22Rv1 (cell line): ENCODE data around the gene DOCK8.

Experiments used
- H3K27ac ChIP-seq: fragments of 450-650 bp; 2 replicates; pipeline ENCODE4 v1.5.1; 2017
- ZFX ChIP-seq: fragments of 450-650 bp; IDR thresholded peaks from 2 replicates; pipeline ENCODE4 v1.6.1; 2017; ENCODE audit warnings: antibody characterized with exemption, borderline replicate concordance
- TF ChIP-seq, protein P1 (sequence below): fragments of 450-650 bp; IDR thresholded peaks from 2 replicates; pipeline ENCODE4 v1.5.1; 2017; ENCODE audit warnings: mild to moderate bottlenecking

DOCK8 gene

DNA sequence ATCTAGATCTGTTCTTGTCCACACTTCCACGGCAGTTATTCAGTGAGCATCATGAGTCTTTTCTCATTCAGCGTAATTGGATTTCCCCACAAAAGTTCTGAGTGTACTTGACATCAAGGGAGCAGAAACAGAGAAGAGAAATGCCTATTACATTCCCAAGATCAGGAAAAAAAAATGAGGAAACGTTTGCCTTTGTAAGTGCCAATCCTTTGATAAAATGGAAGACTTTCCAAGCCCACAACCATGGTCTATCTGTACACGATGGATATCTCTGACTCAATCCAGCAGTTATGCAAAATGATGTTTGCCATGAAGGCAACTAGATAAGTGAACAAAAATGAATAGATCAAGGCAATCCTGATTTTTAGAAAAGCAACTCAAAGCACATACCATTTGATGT lies 235.9 kb downstream of the DOCK8 start:
- H3K27ac ChIP-seq, result no peak overlapping the region
- TF ChIP-seq, protein P1, sequence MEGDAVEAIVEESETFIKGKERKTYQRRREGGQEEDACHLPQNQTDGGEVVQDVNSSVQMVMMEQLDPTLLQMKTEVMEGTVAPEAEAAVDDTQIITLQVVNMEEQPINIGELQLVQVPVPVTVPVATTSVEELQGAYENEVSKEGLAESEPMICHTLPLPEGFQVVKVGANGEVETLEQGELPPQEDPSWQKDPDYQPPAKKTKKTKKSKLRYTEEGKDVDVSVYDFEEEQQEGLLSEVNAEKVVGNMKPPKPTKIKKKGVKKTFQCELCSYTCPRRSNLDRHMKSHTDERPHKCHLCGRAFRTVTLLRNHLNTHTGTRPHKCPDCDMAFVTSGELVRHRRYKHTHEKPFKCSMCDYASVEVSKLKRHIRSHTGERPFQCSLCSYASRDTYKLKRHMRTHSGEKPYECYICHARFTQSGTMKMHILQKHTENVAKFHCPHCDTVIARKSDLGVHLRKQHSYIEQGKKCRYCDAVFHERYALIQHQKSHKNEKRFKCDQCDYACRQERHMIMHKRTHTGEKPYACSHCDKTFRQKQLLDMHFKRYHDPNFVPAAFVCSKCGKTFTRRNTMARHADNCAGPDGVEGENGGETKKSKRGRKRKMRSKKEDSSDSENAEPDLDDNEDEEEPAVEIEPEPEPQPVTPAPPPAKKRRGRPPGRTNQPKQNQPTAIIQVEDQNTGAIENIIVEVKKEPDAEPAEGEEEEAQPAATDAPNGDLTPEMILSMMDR, result no peak
- TF ChIP-seq ZFX, result no peak

GRCh38 chr9:453832-454231 lies 239.2 kb downstream of the DOCK8 start:
- no peak for TF ChIP-seq ZFX
- TF ChIP-seq, protein P1, result no peak
- H3K27ac ChIP-seq, result no peak overlapping the region

GRCh38 chr9:456365-456764 lies 241.7 kb downstream of the DOCK8 start:
- H3K27ac ChIP-seq, result no peak overlapping the region
- no peak for TF ChIP-seq ZFX
- TF ChIP-seq, protein P1, result no peak

- H3K27ac ChIP-seq, result no peak overlapping the region
- TF ChIP-seq ZFX, result no peak
- TF ChIP-seq, protein P1, result no peak
Measured at GRCh38 chr9:458590-458989, 243.9 kb downstream of the DOCK8 start.

DNA sequence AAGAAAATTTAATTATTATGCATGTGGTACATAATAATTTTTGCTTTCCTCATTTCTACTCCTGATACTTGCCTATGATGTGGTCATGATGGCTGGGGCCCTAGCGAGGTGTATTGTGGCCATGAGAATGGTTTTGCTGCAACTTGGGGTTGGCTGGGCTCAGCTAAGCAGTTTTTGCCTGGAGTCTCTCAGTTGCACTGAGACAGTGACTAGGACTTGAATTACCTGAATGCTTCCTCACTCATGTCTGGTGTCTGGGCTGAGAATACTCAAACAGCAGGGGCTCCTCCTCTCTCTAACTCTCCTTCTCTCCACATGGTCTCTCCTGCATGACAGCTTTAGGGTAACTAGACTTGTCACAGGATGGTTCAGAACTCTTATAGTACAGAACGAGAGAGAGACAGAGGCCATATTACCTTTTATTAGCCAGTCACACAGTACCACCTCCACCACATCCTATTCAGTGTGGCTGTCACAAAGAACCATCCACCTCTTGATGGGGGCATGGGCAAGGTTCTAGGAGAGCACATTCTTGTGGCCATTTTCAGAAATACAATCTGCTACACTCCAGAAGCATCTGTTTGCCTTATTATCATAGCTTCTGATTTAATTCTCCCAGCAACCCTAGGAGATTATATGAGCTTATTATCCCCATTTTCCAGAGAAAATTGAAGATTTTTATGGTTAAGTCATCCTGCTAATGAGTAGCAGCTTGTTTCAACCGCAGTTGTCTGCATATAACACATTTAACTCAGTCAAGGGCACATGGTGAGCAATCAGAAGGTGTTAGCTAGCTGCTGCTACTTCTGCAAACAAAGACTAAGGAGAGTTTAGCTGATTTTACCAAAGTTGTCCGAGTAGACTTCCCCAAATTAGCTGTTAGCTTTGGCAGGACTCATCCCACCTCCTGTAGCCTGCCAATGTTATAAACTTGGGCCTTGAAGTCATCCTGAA lies 245.1 kb downstream of the DOCK8 start:
- no peak overlapping the region for H3K27ac ChIP-seq
- TF ChIP-seq, protein P1, result no peak
- no peak for TF ChIP-seq ZFX

GRCh38 chr9:462121-462520 lies 247.5 kb downstream of the DOCK8 start:
- TF ChIP-seq ZFX, result no peak
- TF ChIP-seq, protein P1, result no peak
- H3K27ac ChIP-seq, result no peak overlapping the region

GRCh38 chr9:462606-463005 lies 247.9 kb downstream of the DOCK8 start:
- TF ChIP-seq, protein P1, result no peak
- TF ChIP-seq ZFX, result no peak
- H3K27ac ChIP-seq, result no peak overlapping the region
